Mucosa of gallbladder (tissue), 1 donor: Measurements from ENCODE around the gene ADAMTSL4. TPM values are rescaled to one million over a fixed set of nuclear protein-coding genes. Genes with fewer than 3 reads are reported as not detected.
"Not testable (repeated sequence)": the region's sequence is repeated elsewhere in the genome, so short reads cannot be mapped to it uniquely, and the experiment has no call there.

Experiments used
- DNase-seq: peaks from one replicate; pipeline ENCODE4 v3.0.0-alpha.2; 2020; ENCODE audit warnings: low spot score
- total RNA-seq: library from RNA; stranded (reverse); gene quantifications from one replicate; pipeline ENCODE4 v1.2.1, GENCODE V29; 2021
- donor health status: DM: no; HTN: no; CAD: no.

ADAMTSL4 gene
- total RNA-seq, 1 donor from 2014 or later = 17.2 TPM

DNA sequence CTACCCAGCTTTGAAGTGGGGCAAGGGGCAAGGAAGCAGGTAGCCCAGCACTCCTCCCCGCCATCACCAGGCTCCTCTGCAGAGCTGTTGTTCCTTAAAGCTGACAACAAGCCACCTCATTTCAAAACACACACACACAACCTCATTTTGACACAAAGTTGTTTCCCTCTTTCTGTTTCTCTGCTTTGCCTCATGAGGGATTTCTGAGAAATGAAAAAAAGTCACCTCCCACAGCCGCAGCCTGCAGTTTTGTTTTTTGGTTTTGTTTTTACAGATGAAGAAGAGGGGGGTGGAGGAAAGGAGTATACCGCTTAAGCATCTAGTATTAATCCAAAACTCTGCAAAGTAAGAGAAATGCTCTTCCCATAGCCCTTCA, 18.1 kb downstream of the ADAMTSL4 start:
- DNase-seq = no peak

DNA sequence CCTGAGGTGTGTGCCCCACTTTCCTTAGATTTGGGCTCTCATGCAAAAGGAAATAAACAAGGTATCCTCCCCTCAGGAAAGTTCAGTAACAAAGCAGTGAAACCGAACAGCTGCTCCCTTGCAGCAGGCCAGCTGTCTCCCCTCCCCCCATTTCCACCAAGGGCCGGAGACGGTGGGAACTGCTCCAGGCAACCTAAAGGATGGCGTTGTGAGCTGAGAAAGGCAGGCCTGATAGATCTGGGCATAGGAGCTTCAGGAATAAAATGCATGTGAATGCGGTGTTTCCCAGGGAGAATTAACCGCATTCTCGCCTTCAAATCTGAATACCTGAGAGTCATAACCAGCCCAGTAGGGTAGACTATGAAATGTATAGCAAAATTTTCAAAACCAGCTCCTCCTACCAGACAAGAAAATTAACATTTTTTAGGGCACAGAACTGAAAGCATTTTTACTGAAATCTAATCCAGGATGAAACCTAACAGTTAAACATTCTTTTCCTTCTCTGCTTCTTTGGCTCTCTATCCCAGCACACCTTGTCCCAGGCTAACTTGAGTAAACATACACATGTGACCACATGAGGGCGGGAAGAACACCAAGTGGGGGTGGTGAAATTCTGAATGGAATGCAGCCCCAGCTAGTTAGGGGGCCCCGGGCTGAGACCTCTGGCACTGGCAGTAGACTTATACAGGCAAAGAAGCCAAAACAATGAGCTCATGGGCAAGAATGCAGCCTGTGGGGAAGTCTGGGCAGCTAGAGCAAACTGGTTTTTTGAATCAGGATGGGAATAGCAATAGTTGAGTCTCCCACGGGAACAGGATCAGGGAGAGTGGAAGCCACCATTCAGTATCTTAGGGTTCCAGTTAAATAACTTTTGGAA, 18.7 kb downstream of the ADAMTSL4 start:
- DNase-seq = peak; percentile 96

DNA sequence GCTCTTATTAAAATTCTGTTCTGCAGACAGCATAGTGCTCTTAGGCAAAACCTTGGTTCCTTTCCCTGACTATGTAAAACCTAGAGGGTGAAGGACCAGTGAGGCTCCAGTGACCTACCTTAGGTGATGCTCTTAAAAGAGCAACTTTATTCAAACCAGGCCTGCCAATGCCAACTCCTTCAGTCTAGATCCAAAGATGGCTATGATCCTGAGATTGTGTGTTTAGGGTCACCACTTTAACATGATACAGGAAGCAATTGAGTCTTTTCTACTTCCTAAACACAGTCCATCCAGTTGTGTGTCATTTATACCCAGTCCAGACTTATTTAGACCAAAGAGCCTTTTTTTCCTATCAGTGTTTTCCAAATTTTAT, 19.4 kb downstream of the ADAMTSL4 start:
- no peak for DNase-seq

DNA sequence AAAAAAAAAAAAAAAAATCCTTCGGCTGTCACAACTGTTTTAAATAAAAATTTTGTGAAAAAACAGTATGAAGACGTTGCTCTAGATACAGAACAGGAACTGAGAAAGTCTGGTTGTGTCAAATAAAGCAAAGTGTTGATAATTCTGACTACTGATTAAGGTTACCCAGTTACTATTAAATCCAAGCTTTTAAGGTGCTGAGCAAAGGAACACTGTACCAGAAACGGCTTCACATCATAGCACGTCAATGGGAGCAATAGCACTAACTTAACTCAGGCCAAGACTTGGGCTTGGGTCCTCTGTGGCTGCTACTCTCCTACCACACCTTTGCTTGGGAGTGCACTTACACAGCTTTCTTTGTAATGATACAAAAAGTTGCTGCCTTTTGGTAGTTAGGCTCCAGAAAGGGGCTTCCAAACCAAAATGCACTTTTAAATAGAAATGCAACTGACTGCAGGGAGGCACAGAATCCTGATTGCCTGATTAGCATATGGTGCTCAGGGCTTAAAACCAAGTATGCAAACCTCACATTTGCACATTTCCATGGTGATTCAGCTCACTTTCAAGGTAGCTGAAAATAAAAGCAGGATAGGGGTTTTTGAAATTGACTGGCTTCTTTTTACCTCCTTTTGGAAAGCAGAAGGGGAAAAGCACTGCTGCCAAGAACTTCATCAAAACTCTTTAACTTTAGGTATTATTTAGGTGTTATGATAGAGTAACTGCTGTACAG, 23.9 kb downstream of the ADAMTSL4 start:
- no peak for DNase-seq

DNA sequence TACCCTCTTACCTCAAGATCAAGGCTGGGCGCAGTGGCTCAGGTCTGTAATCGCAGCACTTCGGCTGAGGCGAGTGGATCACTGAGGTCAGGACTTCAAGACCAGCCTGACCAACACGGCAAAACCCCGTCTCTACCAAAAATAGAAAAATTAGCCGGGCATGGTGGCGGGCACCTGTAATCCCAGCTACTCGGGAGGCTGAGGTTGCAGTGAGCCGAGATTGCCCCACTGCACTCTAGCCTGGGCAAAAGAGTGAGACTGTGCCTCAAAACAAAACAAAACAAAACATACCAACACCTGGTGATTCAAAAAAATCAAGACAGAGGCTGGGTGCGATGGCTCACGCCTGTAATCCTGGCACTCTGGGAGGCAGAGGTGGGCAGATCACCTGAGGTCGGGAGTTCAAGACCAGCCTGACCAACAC, 24.5 kb downstream of the ADAMTSL4 start:
- DNase-seq = not testable (repeated sequence)

DNA sequence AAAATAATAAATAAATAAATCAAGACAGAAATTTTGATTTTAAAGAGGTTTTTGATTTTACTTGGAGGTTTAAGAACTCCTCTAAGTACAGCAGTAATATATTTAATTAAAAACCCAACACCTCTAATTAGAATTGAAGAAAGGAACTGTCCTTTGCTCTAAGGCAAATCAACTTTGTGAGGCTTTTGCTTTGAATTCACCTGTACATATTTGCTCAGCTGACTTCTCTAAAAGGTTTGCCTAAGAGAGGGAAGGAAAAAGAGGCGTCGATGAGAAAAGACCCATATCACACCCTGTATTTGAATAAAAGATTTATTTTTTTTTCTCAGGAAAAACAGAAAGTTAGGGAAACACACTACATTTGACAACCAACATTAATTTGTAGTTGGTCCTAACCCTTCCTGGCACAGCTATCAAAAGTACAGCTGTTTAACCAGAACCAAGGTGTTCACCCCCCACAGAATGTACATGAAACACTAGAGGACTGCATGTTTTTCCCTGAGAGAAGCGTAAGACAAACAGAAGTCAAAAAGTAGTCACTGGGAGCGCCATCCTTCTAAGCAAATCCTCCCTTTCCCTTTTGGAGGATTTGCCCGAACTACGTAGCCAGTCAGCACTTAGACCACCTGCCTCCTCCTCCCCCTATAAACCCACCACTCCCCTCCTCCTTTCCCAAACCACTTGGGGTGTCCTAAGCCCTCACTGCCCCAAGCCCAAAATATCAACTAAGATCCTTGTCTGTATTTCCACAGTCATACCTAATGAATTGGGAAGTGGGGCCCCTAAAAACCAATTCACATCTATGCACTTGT, 25.3 kb downstream of the ADAMTSL4 start:
- DNase-seq = no peak

DNA sequence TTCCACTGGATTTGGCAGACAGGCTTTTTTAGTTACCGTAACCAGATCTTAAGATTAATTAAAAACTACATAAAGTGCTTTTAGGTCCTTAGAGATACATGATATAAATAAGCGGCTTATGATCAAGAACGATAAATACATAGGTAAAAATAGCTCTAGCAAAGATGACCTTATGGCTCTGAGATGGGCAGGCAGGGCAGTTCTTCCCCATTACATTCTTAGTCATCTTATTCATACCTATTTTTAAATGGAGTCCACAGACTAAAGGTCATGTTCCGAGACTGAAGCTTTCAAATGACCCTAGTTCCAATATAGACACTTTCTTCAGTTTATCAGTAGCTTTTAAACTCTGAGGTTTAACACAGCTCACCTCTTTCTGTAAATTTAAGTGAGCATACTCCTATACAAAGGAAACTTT, 25.9 kb downstream of the ADAMTSL4 start:
- DNase-seq = no peak

DNA sequence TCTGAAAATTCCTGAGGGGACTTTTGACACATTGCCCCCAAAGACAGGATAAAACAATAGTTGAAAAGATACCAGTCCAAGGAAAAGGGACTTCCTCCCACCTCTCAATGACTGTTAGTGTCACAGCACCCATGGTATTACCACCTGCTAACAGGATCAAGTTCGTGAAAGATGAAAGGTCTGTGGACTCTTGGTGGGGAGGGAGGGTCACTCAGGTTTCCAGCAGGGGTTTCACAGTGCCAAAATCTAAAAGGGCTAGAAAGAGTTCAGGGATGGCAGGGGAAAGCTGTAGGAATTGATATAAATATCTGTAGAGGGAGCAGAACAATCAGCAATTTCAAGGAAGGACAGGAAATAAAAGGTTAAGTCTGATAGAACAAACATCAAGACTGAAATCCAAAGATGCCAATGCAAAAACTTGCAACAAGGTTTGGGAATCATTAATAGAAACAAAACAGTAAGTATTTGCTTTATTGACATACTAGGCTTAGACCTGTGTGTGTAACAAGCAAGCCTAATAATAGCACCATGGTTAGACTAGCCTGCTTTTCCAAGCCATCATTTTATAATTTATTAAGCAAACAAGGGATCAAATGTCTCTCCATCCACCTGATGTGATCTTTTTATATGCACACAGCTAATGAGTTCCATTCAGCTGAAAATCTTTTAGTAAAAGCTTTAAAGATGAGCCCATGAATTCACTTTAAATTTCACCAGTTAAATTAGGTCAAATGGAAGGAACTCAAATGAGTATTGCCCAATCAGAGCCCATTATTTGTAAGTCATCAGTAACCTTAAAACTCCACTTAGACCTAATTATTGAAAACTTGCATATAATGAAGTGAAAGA, 26.5 kb downstream of the ADAMTSL4 start:
- DNase-seq = no peak

DNA sequence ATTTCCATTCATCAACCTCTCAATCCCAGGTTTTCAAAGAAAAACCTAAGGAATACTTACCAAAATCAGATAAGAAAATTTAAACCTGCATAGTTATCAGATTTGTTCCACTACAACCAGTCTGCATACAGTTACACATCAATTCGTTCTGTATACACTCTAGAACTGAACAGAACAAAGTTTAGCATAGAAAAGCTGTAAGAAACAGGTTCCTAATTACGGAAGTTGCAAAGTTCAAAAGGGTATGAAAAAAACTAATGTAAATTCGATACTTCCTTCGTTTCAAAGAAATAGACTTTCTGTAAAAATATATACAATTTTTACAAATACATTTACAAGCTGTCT, 27.1 kb downstream of the ADAMTSL4 start:
- DNase-seq = no peak

DNA sequence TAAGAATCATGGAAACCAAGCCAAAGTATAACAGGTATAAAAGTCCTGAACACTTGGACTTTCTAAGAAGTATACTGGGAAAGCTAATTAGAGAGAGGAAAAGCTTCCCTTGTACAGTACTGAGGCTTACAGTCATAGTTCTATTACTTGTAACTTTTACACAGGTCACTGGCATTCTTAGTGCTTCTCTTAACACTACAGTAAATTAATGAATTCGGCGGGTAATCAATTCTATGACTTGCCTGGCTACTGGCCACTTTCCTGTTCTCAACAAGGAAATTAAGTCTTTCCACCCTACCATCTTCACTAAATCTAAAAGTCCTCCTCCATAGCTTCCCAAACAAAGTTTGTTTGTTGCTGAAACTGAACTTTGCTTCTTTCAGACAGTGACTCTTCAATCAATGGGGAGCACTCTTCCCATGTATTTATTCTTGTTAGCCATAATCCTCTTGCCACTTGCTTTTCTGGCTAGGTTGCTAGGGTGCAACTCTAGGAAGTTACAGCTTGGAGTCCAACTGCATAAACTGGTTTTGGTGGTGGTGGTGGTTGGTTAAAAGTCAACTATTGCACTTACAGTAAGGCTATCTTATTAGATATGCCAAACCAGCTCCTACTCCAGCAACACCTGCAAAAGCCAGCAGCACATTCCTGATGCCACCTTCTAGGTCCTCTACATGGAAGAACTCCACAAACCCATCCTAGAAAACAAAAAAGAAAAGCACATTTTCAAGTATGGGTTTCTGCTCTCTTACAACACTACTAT, 27.8 kb downstream of the ADAMTSL4 start:
- no peak for DNase-seq

DNA sequence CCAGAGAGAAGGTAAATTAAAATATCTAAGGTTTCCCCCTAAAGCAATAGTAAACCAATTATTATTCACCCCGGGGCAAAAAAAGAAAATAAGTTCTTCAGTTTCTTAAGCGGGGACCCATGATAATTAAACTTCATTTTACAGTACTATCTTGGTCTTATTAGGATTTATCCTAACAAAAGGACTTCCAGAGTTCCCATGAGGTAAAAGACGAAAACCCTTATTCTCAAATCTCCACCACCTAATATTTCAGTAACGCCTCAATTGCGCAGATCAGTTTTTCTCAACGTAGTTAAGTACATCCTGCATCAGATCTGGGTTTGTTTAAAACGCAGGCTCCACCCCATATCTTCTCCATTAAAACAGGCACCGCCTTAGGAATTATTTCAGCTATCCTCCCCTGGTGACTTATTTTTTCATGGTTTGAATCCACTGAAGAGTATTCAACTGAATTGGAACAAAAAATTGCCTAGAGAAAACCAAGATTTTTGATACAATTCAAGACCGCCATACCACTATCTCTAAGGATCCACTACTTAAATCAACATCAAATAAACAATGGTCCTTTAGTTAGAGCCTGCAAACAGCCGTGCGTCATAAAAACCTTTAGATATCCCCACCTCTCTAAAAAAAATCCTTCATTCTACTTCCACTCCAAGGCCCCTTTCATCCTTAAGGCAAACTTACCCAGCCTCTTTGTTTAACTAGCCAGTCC, 28.5 kb downstream of the ADAMTSL4 start:
- DNase-seq = no peak

DNA sequence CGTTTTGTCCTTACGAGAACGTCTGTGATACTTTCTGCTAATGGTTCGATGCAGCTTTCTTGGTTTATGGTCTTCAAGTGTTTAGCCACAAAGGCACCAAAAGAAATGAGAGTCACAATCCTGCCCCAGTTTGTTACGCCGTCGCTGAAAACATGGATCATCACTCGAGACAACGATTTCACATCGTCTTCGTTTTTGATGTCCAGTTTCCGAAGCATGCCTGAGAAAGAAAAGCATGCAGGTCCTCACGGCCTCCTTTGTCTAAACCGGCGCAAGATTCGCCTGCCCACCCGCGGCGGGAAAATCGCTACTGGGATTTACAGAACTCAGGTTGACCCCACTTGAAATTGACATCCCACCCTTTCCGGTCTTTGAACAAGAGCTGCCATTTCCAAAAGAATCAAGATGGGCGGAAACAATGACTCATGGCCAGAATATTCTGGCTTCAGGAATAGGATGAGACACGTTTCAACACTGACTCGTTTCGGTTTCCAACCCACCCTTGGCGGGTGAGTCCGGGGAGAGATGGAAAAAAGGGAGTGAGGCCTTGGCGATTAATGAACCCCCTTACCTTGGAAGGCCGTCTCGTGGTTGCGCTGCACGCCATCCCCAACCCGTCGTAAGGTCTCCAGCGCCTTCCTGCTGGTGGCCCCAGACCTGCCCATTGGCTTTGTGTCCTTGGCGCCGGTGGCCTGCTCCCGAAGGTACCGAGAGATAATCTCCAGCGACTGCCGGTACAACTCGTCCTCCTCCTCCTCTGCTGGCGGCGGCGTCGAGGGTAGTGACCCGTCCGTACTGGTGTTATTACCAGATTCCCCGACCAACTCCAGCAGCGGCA, 29.3 kb downstream of the ADAMTSL4 start:
- DNase-seq = peak; percentile 61

DNA sequence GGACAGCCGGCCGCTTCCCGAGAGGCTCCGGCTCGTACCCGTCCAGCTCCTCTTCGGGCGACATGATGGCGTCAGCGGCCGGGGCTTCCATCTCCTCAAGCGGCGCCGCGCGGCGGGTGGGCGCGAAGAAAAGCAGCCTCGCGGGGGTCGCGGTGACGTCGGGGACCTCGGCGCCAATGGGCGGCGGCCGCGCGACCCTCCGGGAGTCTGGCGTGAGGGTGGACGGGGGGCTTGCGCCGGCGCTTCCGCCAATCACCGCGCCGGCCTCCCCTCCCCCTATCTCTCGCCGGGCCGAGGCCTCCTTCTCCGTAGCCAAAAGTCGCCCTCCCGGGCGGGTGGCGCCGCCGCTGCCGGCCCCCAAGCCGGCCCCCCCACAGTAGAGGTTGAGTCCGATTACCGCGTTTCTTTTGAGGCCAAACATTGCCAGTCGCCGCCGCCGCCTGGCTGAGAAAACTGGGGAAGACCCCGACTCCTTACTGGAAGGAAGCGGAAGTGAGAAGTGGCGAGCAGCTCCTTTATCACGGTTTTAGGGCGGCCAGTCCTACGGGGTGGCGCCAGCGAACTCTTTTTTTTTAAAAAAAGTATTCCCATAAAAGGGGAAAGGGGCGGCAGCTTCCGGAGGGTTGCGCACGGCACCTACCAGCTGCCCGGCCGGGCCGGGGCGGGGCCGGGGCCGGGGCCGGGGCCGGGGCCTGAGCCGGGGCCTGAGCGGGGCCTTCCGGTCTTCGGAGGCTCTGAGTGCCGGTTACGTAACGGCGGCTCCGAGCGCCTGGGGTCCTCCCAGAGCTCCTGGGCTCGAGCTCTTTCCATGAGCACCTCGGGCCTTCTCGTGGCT, 30.1 kb downstream of the ADAMTSL4 start, which contains the start of gene MCL1:
TSS of gene MCL1 (minus strand) at position 501 of the 835 bp plus-strand sequence. CDS start at position 421, 80 bp downstream.
- peak; percentile 95 for DNase-seq

DNA sequence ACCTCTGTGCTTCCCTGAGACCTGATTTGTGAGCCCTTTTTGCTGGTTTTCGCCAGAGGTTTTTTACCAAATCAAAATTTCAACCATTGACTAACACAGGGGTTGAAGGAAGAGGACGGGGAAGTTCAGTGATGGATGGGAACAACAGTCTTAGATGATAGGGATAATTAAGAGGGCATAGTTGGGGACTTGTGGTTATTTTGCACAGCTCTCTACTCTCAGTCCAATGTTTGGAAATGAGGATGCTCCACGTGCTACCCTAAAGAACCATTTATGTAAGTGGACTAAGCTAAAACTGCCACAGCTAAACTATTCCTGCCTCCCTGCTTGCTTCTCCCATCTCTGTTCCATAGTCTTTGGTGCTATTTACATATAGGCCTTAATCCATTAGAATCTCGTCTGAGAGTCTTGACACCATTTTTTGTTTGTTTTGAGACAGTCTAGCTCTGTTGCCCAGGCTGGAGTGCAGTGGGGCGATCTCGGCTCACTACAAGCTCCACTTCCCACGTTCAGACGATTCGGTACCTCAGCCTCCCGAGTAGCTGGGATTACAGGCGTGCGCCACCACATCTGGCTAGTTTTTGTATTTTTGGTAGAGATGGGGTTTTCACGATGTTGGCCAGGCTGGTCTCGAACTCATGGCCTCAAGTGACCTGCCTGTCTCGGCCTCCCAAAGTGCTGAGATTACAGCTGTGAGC, 30.9 kb downstream of the ADAMTSL4 start:
- no peak for DNase-seq

DNA sequence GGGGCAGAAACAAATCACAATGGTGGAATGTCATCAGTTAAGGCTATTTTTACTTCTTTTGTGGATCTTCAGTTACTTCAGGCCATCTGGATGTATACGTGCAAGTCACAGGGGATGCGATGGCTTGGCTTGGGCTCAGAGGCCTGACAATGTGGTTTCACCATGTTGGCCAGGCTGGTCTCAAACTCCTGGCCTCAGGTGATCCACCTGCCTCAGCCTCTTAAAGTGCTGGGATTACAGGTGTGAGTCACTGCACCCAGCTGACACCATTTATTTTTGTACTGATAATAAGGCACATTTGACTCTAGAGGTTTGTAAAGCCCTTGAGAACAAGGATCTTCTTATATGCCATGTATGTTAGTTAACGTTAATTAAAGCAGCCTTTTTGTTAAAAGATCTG, 31.8 kb downstream of the ADAMTSL4 start:
- not testable (repeated sequence) for DNase-seq

DNA sequence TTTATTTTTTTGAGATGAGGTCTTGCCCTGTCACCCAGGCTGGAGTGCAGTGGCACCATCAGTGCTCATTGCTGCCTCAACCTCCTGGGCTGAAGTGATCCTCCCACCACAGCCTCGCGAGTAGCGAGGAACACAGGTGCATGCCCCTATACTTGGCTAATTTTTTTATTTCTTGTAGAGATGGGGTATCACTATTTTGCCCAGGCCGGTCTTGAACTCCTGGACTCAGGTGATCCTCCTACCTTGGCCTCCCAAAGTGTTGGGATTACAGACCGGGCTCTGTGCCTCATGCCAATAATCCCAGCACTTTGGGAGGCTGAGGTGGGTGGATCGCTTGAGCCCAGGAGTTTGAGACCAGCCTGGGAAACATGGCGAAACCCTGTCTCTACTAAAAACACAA, 32.2 kb downstream of the ADAMTSL4 start:
- DNase-seq = not testable (repeated sequence)

DNA sequence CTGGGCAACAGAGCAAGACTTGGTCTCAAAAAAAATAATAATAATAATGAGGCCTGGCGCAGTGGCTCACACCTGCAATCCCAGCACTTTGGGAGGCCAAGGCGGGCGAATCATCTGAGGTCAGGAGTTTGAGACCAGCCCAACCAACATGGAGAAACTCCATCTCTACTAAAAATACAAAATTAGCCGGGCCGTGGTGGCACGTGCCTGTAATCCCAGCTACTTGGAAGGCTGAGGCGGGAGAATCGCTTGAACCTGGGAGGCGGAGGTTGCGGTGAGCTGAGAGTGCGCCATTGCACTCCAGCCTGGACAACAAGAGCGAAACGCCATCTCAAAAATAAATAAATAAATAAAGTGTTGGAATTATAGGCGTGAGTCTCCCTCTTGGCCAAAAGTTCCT, 32.8 kb downstream of the ADAMTSL4 start:
- not testable (repeated sequence) for DNase-seq
